Stimulated activated CD4-positive, alpha-beta T cell treated with anti-CD3 and anti-CD28 coated beads, Interleukin-2, amount 100 ng/mL, for 24 hours (primary cell): ENCODE data around the gene LCN10.

Experiments used
- DNase-seq, 2 donors: peaks; one replicate each; pipeline ENCODE4 v3.0.0-alpha.2; 2020

Gene LCN10

GRCh38 chr9:136697821-136698526 is 44.8 kb downstream of the LCN10 start:
- DNase-seq, result no peak

GRCh38 chr9:136697146-136697820 is 45.5 kb downstream of the LCN10 start:
- no peak for DNase-seq

- no peak for DNase-seq
Measured at GRCh38 chr9:136696502-136696901, 46.2 kb downstream of the LCN10 start.

- no peak for DNase-seq
Measured at GRCh38 chr9:136695955-136696354, 46.8 kb downstream of the LCN10 start.

GRCh38 chr9:136695435-136695895 is 47.3 kb downstream of the LCN10 start:
- DNase-seq, result no peak

GRCh38 chr9:136694872-136695247 is 47.9 kb downstream of the LCN10 start:
- no peak for DNase-seq

- peak; percentile 39 to 57 for DNase-seq
Measured at GRCh38 chr9:136694163-136694871, 48.4 kb downstream of the LCN10 start.

- no peak for DNase-seq
Measured at GRCh38 chr9:136693490-136694162, 49.1 kb downstream of the LCN10 start.

- no peak for DNase-seq
Measured at GRCh38 chr9:136693135-136693489, 49.6 kb downstream of the LCN10 start.

- no peak for DNase-seq
Measured at GRCh38 chr9:136692185-136693134, 50.3 kb downstream of the LCN10 start.

- no peak for DNase-seq
Measured at GRCh38 chr9:136691316-136692184, 51.2 kb downstream of the LCN10 start.

- DNase-seq, result no peak
Measured at GRCh38 chr9:136690806-136691261, 51.9 kb downstream of the LCN10 start.

- no peak for DNase-seq
Measured at GRCh38 chr9:136690104-136690805, 52.5 kb downstream of the LCN10 start.

- no peak for DNase-seq
Measured at GRCh38 chr9:136689108-136689460, 53.7 kb downstream of the LCN10 start.

- DNase-seq, result no peak
Measured at GRCh38 chr9:136688274-136689107, 54.2 kb downstream of the LCN10 start.
